HG02870 (cell line): Measurements from ENCODE around the gene DNAJB6.

Experiments used
- ATAC-seq: cut with Tn5 transposase; IDR thresholded peaks from one replicate; pipeline ENCODE4 v1.9.1; 2021; ENCODE audit warnings: mild to moderate bottlenecking, moderate library complexity; ENCODE audit not compliant: unreplicated experiment

DNAJB6 gene

DNA sequence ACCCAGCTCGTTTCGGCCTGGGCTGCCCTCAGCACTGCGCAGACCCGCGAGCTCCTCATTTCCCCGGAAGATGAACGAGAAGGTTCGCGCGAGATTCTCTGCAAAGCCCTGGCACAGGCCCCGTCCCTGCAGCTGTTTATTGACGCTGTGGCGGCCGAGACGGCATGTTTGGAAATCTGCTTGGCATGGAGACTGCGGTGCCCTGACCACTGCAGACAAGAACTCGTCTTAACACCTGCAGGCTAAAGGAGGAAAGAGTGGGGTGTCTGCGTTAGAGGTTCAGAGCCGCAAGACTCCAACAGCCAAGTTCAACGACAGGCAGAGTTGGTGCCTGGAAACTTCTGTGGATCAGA, 125.6 kb downstream of the DNAJB6 start:
- ATAC-seq = no peak

DNA sequence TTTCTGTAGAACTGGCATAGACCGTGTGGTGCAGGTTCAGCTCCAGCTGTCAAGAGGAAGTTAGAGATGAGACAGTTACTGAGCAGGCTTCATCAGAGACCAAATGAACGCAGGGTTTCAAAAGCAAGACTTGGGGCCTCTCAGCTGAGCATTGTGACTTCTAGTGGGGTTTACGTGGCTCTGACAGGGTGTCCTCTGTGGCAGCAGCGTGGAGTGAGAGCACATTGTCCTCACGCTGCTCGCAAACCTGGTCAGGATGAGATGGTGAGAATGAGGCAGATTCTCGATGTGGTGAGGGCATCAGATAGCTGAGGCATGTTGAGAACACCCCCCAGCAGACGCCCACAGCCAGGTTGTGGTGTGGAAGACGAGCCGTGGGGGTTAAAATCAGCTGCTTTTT, 126.0 kb downstream of the DNAJB6 start:
- ATAC-seq = no peak

DNA sequence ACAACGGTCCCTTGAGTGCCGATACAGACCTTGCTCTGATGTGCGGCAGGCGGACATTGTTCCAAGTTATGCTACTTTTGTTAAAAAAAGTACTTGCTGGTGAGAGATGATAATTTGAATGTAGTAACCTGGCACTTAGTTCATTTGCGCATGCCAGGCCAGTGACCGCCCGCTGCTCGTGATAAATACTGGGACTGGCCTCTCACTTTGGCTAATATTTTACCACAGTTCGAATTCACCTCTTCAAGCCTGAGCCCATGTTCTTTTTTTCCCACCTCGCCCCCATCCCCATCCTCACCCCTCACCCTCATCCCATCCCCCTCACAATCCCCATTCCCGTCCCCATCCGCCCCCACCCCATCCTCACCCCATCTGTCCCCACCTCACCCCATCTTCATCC, 126.4 kb downstream of the DNAJB6 start:
- ATAC-seq = no peak

DNA sequence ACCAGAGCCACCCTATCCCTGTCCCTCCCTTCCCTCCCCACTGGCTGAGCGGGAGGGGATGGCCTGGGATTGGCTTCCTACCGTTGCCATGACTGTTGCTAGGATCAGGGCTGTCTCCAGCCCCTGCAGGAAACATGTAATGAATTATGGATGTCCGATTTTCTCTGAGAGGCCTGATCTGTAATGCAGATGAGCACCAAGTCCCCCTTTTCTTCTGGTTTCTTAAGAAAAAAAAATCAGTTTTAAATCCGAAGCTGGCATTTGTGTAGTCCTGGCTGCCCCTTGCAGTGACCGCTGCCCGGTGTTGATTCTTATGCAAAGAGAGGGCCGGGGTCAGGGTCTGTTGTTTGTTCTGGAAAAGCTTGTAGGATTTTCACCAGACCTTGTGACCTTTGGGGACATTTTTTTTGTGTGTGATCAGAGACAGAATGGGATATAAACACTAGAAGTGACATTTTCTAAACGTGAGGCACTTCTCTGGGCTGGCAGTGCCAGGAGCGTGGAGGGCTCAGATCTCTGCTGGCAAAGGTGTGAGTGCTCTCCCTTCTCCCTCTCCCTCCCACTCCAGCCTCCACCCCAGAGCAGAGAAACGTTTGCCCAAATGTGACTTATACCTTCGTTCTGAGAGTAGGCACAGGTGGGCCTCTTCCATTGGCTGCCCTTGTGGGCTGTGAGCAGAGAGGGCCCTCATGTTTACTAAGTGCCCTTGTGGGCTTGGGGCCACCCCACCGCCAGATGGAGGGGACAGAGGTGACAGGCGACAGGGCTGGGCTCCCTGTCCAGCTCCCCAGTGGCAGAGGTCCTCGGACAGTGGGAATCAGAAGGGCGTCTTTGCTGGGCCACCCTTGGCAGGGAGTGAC, 127.5 kb downstream of the DNAJB6 start:
- no peak for ATAC-seq

DNA sequence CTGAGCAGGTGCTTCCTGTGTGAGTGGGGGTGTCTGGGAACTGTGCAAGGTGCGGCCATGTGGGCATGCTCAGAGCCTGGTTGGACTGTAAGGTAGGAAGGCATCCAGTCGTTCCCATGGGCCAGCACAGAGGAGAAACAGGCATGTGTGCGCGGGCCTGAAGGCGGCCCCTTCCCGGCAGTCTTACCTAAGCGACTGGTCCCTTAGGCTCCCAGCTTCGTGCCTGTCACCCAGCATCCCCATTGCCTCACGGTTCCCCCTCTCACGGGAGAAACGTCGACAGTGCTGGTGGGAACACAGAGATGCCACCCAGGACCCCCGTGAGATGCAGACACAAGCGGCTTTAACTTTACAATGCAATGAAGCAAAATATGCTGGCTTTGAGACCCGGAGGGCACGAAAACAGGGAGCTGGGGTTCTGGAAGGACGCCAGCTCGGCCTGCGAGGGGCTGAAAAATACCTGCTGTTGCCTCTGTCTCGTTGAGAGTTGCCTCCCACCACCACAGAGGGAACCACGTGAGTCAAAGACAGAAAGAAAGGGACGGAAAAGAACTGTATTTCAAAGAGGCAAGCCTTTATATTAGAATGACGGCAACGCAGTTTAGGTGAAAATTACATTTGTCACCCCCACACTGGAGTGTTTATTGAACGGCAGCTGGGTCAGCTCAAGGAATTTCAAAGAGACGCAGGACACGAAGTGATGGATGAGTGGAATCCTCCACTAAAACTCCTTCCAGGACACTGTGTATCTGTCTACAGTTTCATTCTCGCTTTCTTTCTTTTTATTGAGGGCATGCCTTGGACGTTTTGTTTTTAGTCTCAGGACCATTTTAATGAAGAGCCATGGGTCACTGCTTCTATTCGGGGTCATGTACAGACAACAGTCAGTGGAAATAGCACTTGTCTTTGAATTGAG, 128.4 kb downstream of the DNAJB6 start:
- no peak for ATAC-seq

DNA sequence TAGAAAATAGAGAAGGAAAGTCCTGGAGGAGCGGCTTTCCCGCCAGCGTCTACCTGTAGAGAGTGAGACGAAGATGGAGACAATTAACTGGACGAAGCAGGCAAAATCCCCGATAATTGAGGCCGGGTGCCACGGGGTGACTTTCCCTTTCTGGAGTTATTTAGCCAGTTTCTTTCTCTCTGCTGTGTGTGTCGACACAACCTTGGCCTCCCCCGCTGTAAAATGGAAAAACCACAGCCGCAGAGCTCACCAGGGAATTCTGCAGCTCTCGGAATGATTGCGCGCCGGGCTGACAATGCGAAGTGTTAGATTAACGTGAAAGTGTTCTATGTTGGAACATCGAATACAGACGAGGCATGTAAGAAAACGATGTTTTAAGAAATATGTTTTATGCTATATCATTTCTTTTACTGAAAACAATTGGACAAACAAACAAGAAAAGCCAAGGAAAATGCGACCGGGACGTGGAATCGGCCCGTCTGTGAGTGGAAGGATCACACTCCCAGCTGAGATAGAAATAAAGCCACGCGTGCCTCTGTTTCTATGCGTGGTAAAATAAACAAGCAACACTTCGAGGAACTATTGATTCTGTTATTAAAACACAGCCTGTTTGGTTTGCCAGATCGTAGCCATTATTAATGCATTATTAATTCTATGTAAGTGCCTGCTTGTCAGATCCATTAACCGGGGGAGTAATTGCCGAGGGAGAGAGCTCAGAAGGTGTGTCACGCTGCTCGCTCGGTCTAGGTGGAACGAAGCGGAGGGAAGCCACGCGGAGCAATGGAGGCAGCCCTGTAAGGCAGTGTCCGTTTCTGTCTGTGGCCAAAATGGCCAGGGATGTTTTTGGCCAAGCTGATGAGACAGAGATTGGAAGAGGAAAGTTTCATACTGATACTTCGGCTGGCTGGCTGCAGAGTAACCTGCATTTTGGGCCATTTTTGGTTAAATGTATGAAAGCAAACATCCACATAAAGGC, 129.4 kb downstream of the DNAJB6 start:
- ATAC-seq = no peak

DNA sequence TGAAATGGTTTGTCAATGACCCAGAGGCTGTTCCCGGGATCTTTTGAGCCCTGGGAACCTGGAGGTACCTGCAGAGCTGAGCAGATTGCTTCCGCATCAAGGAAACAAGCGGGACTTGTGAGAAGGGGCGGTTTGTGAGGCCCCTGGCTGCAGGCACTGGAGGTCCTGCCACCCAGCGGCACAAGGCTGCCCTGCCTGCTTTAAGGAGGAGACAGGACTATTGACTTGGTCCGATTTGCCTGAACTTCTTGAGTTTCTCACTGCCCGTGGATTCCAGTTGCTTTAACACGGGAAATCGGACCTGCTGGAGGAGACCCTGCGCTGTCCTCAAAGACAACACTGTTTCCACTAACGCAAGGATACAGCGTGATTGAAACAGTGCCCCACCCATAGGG, 130.1 kb downstream of the DNAJB6 start:
- no peak for ATAC-seq
